ENCODE data around the gene DENND1A.
A peak's percentile ranks its signal among the peaks of the same experiment; 100 is the strongest.
"Not testable (repeated sequence)": the region's sequence is repeated elsewhere in the genome, so short reads cannot be mapped to it uniquely, and the experiment has no call there.

Gene DENND1A

DNA sequence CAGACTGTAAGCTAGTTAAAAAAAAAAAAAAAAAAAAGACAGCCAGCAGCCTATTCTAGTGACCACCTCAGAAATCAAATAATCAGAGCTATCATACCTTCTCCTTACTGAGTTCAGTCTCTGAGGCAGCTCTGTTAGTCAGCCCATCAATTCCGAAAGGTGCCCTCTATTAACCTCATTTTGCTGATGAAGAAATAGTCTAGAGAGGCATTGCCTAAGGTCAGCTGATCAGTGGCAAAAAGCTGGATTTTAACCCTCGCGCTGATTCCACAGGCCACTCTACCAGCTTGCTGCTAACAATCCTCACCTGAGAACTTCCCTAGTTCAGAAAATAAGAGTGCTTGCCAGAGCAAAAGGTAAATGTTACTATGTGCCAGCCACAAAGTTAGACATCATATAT lies 172.0 kb downstream of the DENND1A start:
- no peak for DNase-seq

DNA sequence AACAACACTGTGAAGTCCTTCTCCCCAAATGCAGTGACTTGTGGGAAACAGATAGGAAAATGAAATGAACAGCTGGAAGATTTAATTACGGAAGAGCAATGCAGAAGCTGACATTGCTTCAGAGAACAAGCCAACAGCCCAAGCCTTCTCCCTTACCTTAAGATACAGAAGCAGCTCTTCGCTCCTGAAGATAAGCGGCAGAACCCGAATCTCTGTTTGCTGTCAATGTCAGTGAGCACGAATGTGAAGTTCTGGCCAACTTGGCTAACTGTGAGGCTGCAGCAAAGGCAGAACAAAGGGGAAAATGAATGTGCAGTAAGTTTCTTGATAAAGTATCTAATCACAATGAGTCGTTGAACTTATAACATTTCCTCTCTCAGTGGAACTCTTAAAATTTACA lies 172.4 kb downstream of the DENND1A start:
- DNase-seq: no peak

DNA sequence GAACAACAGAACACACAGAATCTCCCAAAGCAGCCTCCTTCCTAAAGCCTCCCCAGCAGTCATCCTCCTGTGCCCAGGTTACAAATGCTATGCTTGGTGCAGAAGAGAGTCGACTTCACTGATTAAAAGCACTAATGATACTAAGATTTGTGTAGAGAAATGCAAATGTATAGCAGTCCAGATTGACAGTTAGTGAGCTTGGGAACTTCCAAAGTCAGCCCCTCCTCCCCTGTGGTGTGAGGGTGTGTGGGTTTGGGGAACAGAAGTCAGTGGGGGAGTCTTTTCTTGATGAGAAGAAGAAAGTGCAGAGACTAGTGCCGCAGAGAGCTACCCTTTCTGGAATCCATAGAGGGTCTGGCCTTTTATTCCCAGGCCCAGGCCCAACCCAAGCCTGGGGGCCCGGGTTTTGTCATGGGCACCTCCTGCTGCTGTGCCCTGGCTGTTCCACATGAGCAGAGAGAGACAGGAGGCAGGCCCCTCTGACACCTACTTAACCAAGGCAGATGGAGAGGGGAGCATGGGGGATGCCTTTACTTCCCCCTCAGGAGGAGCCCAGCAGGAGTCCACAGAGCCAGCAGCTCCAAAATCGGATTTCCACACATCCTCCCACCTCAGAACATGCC lies 173.3 kb downstream of the DENND1A start:
- DNase-seq: no peak

DNA sequence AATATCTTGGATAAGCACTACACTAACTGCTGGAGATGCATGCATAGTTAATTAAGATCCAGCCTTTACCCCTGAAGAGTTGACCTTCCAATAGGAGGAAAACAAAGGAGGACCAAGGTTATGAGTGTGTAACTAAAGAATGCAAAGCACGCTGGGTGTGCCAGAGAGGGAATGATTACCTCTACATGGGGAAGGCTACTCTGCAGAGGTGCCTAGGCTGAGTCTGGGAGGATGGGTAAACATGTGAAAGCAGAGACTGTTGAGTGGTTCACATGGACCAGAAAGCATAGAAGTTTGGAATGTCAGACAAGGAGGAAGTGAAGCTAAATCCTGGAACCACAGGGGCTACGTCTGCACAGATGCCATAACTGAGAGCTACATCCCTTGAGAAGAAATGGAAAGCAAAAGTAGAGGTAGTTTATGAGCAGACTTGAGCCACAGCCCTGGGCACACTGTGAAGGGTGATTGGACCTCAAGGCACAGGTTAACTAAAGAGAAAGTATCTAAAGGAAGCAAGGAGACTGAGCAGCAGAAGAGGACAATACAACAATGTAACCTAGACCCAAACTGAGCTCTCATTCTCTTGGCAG lies 176.2 kb downstream of the DENND1A start:
- no peak for DNase-seq

DNA sequence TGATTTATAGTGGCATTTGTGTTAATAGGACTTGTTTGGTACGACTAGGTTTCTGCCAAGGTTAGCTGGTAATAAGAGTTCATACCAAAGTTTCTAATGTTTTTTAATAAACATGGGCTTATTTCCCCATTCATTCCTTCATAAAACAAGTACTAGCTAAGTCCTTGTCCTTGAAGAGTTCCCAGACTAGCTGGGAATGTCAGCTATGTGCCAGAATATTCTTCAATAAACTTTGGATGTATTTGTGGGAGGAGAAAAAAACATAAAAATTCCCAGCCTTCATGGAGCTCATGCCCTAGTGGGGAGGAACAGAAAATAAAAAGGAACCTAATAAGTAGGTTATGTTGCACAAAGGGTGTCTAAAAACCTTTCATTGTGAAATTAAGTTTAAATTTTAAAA lies 176.9 kb downstream of the DENND1A start:
- DNase-seq: no peak

DNA sequence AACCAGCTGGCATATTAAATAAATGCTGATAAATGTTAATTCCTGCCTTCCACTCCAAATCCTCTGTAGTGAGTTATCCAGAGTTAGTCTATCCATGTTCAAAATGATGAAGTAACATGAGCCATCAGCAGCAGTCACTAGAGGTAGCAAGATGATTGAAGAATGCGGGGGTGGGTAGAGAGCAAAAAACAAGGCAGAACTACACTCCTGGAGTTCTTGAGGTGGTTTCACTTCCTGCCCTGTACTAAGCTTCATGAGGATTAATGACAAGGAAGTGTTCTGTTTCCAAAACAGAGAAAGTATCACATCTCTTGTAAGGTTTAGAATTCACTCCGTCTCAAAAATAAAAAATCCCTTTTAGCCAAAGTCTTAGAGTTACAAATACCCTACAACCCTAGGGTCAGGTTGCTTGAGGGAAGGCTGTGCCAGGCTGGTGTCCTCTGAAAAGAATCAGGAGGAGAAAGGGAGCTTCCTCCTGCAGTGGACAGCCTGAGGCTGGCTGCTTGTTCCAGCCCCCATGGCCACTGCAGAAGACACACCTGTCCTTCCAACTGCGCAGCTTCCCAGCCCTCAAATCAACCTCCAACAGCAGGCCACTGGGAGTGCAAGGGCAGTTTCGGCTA lies 180.2 kb downstream of the DENND1A start:
- no peak for DNase-seq

DNA sequence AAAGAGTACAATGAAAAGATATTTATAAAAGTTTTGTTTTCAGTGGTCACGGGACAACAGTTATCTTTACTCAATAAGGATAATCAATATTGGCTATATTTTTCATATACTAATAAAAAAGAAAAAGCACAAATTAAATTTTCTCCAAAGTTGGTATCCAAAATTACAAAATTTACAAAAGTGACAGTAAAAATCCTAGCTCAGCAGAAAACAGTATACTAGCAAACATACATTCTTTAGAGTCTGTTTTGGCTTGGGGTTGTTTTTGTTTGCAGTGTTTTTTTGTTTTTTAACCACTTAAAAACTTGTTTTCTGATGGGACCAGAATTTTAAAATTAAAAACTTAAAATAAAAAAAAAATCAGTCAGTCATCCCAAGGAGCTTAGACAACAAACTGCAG lies 183.2 kb downstream of the DENND1A start:
- no peak for DNase-seq

DNA sequence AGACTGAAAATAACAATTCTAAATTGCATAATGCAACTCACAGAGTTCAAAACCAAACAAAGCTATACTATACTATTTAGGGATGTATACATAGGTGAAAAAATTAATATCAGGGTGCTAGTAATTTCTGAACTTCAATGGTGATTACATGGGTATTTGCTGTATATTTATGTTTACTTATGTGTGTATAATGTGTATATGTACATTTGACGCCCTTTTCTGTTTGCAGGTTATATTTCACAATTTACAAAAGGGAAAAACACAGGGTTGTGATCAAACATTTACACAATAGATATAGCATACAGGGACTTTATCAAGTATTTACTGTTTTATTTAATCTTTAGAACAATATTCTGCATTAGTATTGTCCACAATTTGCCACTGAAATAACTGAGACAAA lies 184.0 kb downstream of the DENND1A start:
- DNase-seq: no peak

DNA sequence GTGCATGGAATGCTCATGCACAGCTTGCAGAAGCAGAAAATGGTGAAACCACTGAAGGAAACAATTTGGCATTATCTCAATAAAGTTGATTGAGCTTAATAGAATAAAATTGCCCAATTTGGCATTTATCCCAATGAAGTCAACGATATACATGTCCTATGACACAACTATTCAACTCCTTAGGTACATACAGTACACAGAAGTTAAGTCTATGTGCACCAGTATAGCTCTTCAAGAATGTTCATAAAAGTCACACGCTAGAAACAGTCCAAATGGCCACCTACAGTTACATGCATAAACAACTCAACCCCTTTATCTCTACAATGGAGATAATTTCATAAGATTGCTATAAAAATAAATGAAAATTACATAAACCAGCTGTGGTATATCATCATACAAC lies 184.5 kb downstream of the DENND1A start:
- DNase-seq: no peak

DNA sequence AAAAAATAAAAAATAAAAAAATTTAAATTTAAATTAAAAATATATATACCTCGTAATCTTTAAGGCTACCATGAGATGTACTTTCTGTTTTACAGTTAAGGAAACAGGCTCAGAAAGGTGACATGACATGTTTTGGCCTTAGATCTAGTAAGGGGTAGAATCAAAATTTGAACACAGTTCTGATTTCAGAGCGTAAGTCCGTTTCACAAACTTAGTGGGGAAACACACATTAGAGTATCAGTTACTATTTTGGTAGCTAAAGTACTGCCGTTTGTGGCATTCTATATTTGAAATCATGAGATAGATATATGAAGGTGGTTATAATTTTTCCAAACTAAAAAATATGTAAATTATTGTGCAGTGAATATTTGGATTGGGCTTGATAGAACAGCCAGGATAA lies 186.2 kb downstream of the DENND1A start:
- no peak for DNase-seq

DNA sequence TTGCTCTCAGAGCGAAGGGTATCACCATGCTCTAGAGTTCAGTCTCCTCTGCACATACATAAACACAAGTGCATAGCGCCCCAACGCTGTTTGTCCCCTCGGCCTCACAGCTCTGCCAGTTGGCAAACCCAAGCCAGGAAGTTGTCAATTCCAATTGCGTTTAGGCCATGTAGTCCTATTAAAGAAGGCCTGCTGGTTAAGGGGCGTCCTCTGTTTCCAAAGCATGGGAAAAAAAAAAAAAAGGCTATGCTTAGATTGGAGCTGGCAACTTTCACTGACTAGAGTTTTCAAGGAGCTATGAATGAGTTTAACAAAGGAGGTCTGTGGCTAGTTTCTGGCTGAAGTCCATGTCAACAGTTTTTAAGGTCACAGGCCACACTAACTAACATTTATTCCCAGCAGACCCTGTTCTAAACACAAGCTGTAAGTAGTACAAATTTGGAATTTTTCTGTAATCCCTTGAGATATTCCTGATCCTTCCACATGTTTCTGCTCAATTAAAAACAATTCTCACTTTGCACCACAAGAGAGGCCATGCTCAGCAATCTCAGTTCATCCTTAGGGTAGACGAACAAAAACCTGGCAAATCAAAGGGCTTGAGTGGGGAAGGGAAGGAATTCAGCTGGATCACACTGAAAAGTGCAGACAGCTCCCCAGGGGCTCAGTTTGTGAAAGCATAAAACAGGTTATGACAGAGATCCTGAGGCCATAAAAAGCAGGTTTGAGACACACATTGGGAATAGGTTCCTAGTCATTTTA lies 187.7 kb downstream of the DENND1A start:
- DNase-seq: no peak

DNA sequence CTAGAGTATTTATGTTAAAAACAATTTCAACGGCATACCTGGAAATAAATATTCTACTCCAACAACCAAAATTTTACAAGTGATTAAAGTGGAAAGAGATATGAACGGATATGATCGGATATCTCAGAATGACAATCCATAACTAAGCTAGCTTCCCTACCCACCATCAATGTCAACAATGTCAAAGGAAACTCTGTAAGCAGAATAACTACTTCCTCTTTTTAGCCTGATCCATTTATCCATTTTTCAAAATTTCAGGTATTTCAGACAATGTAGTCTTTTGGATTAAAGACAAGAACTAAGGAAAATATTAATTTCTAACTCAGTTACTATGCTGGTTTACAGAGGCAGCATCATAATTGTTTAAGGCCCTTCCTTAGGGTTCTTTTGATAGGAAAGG lies 188.7 kb downstream of the DENND1A start:
- no peak for DNase-seq

DNA sequence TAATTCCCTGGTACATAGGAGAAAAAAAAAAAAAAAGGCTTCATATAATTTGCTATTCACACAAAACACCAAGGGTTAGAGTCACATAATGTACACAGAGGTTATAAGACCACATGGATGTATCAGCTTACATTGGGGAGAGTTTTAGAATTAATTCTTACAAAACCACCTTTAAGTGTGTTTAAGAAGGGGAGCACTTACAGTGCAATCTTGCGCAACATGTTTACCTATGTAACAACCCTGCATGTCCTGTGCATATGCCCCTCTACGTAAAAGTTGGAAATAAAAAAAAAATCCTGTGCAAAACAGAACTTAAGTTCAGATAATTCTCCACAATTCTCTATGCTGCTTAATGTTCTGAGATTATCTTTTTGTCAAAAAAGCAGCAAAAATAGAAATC lies 190.0 kb downstream of the DENND1A start:
- DNase-seq: no peak

DNA sequence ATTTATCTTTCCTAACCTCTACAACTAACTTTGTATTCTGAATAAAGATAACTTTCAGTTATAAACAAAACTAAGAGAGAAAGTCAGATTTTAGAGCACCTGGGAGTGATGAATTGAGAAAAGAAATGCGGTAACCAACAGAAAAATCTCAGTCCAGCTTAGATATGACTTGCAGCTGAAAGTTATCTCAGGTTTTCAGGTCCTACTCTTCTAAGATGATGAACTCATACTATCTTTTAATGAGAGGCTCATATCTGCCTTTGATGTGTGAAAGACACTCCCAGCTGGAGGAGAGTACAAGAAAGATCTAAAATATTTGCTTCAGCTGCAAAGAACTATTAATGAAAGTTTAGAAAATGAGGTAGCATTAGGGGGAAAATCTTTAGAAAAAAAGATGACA lies 190.5 kb downstream of the DENND1A start:
- no peak for DNase-seq

DNA sequence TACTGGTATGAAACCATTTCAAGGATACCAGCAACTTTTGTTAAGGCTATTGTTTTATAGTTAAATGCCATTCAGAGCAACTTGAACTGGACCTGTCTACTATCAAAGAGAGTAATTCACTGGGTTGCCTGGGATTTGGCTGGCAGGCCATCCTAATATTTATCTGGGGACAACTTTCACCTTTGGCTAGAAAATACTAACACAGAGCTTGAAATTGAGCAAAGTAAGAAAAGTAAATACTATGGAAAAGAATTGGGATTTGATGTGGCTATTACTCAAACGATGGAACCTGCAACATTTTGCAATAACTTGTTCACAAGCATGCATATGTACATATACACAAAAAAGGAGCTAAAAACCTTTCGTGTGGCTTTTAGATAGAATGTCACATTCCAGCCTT lies 191.3 kb downstream of the DENND1A start:
- no peak for DNase-seq

DNA sequence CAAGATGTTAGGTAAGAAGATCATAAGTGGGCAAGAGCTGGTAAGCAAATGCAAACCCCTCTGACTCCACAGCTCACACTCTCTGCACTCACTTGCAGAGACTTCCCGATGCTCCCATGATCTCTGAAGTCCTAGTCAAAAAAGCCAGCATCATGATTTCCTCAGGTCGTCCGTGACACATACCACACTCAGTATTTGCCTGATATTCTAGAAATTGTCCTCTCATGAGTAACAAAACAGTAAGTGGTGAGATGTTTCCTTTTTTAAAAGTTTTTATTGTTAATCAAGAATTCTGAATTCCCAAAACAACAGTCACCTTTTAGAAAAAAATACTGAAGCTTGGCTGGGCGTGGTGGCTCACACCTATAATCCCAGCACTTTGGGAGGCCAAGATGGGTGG lies 194.6 kb downstream of the DENND1A start:
- no peak for DNase-seq

DNA sequence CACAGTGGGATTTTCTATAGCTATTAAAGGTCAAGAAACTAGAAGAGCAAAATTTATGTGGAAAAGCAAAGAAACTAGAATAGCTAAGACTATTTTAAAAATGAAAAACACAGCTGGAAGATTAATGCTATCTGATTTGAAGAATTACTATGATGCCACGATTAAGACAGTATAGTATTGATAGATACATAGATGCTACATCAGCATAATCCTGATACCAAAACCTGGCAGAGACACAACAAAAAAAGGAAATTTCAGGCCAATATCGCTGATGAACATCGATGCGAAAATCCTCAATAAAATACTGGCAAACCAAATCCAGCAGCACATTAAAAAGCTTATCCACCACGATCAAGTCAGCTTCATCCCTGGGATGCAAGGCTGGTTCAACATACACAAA lies 201.4 kb downstream of the DENND1A start:
- not testable (repeated sequence) for DNase-seq

DNA sequence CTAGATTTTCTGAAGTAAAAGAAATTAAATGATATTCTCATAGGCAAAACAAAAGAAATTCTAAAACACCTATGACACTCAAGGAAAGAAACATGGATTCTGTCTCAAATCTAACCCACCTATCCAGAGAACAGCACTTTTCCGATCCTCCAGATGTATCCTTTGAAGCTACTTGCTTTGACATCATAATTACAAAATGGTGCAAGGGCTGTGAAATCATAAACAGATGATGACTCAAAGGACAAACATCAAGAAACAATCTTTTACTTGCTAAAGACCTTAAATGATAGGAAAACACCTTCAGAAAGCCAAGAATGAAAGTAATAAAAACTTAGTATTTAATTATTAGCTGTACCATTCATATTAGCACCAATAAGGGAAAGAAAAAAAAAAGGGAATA lies 202.6 kb downstream of the DENND1A start:
- no peak for DNase-seq

DNA sequence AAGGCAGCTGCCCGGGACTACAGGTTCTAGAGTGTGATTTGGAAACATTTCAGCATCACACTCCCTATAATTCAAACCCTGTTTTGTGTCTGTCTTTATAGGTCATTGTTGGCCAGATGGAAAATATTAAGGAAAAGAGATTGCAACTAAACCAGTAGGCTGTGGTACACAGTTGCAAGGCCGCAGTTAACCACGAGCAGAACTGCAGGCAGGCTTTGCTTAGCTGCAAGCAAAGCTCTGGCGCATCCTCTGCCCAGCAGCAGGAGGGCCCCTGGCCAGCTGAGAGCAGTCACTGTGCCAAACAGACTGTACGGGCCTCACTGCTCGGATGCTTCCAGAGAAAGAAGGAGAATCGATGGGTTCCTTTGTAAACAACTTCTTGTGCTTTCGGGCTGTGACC lies 204.5 kb downstream of the DENND1A start:
- no peak for DNase-seq

DNA sequence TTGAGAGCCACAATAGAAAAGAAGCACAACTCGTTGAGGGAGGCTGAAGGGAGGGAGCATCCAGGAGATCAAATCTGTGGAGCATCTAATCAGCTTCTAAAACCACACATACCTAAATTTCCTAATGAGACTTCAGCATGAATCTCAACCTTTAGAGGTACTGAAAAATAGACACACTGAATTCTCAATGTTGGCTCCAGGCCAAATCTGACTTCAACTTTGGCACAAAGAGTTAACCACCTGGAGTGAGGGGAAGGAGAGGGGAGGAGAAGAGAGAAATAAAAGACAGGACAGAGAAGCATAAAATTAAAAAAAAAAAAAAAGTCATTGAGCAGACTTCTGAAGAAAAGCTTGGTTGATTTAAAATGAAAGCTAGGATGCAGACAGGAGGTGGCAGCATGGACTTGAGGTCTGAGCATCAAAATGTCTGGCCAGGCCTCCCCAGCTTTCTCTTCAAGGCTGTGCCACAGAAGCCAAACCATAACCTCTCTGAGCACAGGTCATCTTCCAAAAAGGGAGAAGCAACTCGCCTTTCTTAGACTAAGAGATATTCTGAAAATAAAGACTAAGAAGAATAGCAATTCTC lies 205.6 kb downstream of the DENND1A start:
- no peak for DNase-seq

DNA sequence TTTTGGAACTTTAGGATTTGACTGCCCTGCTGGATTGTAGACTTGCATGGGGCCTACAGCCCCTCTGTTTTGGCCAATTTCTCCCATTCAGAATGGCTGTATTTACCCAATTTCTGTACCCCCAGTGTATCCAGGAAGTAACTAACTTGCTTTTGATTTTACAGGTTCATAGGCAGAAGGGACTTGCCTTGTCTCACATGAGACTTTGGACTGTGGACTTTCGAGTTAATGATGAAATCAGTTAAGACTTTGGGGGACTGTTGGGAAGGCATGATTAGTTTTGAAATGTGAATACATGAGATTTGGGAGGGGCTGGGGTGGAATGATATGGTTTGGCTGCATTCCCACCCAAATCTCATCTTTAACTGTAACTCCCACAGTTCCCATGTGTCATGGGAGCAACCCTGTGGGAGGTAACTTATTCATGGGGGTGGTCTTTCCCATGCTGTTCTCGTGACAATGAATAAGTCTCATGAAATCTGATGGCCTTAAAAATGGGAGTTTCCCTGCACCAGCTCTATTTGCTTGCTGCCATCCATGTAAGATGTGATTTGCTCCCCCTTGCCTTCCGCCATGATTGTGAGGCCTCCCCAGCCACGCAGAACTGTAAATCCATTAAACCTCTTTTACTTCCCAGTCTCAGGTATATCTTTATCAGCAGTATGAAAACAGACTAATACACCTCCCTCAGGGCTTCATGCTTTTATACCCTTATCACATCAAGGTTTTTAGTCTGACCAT lies 206.6 kb downstream of the DENND1A start:
- DNase-seq: no peak

DNA sequence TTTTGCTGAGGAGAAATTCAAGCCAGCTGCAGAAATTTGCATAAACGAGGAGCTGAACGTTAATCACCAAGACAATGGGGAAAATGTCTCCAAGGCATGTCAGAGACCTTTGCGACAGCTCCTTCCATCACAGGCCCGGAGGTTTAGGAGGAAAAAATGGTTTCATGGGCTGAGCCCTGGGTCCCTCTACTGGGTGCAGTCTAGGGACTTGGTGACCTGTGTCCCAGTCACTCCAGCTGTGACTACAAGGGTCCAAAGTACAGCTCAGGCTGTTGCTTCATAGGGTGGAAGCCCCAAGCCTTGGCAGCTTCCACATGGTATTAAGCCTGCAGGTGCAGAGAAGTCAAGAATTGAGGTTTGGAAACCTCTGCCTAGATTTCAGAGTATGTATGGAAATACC lies 207.5 kb downstream of the DENND1A start:
- DNase-seq: no peak

DNA sequence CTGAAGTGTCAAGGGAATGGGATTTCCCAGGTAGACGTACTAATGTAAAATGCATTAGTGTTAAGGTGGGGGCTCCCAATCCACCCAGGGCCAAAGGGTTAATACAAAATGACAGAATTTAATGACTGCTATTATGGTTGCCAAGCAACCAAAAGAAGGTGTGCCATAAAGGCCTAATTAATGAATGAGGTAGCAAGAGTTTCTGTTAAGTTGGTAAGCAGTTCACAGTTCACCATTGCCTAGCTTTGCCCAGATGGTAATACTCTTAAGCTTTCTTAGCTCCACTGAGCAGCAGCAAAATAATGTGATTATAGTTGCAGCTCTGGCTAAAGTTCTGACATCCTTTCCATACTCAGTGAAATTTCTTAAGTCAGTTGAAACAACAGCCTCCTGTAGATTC lies 211.7 kb downstream of the DENND1A start:
- peak; percentile 6 for DNase-seq

Data from NCI-H774 (cell line).